ENCODE results near the gene KLHL28. TPM values are rescaled to one million over a fixed set of nuclear protein-coding genes. Genes with fewer than 3 reads are reported as not detected.

KLHL28 gene
- total and polyA plus RNA-seq, 2 donors (not counting 3 experiments of a cell fraction or from before 2014, with no cell fraction given) = 2.9 to 7.3 TPM

DNA sequence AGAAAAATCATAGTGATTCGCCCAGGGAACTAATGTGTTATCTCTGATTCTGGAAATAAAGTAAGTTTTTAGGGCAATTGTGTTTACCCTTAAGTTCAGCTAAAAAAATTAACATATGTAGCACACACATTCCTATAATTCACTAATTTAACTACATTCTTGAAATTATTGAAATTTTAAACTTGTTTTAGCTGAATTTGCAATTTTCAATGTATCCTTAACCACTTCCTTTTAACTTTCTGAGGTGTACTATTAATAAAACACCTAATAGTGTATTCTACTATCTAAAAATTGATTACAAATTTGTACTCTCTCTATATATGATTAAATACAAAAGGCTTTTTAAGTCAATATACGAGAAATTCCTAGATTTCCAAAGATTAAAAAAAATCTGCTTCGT lies 2.2 kb downstream of the KLHL28 start:
- Histone ChIP-seq H2AFZ (ENCODE audit: low read depth, low read length) (no peak overlapping the region), H3K4me2 (ENCODE audit: insufficient read depth, low read length) (peak overlapping the region; percentile 99), H3K4me1 (ENCODE audit: control insufficient read depth, extremely low read depth, insufficient read depth, low read length) (peaks cover 25% of the 10 kb centered on the region), H4K20me1 (replicated peaks; ENCODE audit: control insufficient read depth, extremely low read depth, insufficient read depth, low read length) (peaks cover 3% of the 10 kb centered on the region), H3K79me2 (ENCODE audit: control insufficient read depth, insufficient read depth, low read length) (peaks cover 73% of the 10 kb centered on the region), H3K9ac (replicated peaks; ENCODE audit: extremely low read depth, insufficient read depth, low read length) (no peak overlapping the region), H3K9me3 (replicated peaks; ENCODE audit: control insufficient read depth, insufficient read depth, low read length) (no peaks in the 10 kb centered on the region), H3K4me3 (replicated peaks in 1 of 3; ENCODE audit: insufficient read depth in 1 of 3, low read depth in 1 of 3, low read length in 3 of 3) (no peak overlapping the region), H3K27ac (ENCODE audit: insufficient read depth, low read depth, low read length) (no peak overlapping the region), H3K9me1 (replicated peaks; ENCODE audit: control insufficient read depth, extremely low read depth, insufficient read depth, low read length) (no peaks in the 10 kb centered on the region), H3K36me3 (ENCODE audit: control insufficient read depth in 2 of 2, extremely low read depth in 1 of 2, insufficient read depth in 2 of 2, low read length in 2 of 2) (no peaks in the 10 kb centered on the region), H3K27me3 (ENCODE audit: control insufficient read depth in 2 of 2, insufficient read depth in 2 of 2, low read length in 2 of 2) (no peaks in the 10 kb centered on the region)
- ChIA-PET POLR2A (no interaction called here), CTCF (interaction anchor here (1.4 kb wide), 1 partner anchor 309 kb away, joined by 4 read pairs; no protein-coding TSS in a partner anchor)
- no peak for FAIRE-seq
- intact Hi-C loops (cut with micrococcal nuclease) (no loop called here), dilution Hi-C loops (cut with MboI; ENCODE audit: extremely low pct_ligation_motif_present, low sequenced_read_pairs) (no loop called here)
- TF ChIP-seq, protein P1, sequence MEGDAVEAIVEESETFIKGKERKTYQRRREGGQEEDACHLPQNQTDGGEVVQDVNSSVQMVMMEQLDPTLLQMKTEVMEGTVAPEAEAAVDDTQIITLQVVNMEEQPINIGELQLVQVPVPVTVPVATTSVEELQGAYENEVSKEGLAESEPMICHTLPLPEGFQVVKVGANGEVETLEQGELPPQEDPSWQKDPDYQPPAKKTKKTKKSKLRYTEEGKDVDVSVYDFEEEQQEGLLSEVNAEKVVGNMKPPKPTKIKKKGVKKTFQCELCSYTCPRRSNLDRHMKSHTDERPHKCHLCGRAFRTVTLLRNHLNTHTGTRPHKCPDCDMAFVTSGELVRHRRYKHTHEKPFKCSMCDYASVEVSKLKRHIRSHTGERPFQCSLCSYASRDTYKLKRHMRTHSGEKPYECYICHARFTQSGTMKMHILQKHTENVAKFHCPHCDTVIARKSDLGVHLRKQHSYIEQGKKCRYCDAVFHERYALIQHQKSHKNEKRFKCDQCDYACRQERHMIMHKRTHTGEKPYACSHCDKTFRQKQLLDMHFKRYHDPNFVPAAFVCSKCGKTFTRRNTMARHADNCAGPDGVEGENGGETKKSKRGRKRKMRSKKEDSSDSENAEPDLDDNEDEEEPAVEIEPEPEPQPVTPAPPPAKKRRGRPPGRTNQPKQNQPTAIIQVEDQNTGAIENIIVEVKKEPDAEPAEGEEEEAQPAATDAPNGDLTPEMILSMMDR (IDR thresholded peaks at IDR 0.05; ENCODE audit: extremely low read depth in 1 of 2, insufficient read depth in 1 of 2, low read depth in 1 of 2, low read length in 2 of 2) = no peak
- TF ChIP-seq MYC (IDR thresholded peaks at IDR 0.05; ENCODE audit: low read depth, low read length) (no peak), POLR2A (IDR thresholded peaks at IDR 0.05; ENCODE audit: low read depth, low read length) (no peak), JUN (IDR thresholded peaks at IDR 0.05; ENCODE audit: borderline replicate concordance, insufficient read depth, insufficient read length, low read depth) (no peak), POLR2AphosphoS5 (IDR thresholded peaks at IDR 0.05; ENCODE audit: insufficient read depth, low read depth, low read length) (no peak), GATA2 (IDR thresholded peaks at IDR 0.05; ENCODE audit: insufficient read depth, insufficient read length, low read depth, low read length) (no peak), EZH2 (IDR thresholded peaks at IDR 0.05; ENCODE audit: borderline replicate concordance, low read depth, low read length, severe bottlenecking) (no peak), FOS (IDR thresholded peaks at IDR 0.05; ENCODE audit: borderline replicate concordance, insufficient read depth, low read length) (no peak)
- TF ChIP-seq, protein P2, sequence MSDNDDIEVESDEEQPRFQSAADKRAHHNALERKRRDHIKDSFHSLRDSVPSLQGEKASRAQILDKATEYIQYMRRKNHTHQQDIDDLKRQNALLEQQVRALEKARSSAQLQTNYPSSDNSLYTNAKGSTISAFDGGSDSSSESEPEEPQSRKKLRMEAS (IDR thresholded peaks at IDR 0.05; ENCODE audit: insufficient read depth, insufficient read length) = no peak
- no peak for DNase-seq (ENCODE audit: low read depth, low spot score)
- BruUV-seq (replicated peaks) = no TSS peak

Data from endothelial cell of umbilical vein (primary cell).